A549 treated with RU486 at 1 μM for 4 hours (cell line): ENCODE results near the gene FAM222B. TPM values are rescaled to one million over a fixed set of nuclear protein-coding genes. Genes with fewer than 3 reads are reported as not detected.

Experiments
- total RNA-seq: library from RNA; stranded (reverse); fragments of 200-300 nt; extraction: Qiagen RNA extraction; gene quantifications from 5 replicates; pipeline ENCODE4 v1.2.3, GENCODE V29; 2022; ENCODE audit warnings: low read depth

FAM222B gene
- total RNA-seq: 19.0 to 23.3 TPM (median 21.9 TPM) in 5 replicates

GRCh38 chr17:28842282-28843012 is at the start of gene FAM222B:
Gene FAM222B (minus strand): TSS chr17:28842790. CDS start chr17:28766667, 76,123 bp downstream.

GRCh38 chr17:28854457-28855335 is 12.1 kb upstream of the FAM222B start, which contains the start of gene ERAL1:
Gene ERAL1 (plus strand): TSS chr17:28855016. CDS start chr17:28855035, 19 bp downstream.

GRCh38 chr17:28743243-28744103 is 99.1 kb downstream of the FAM222B start, which contains the start of gene TRAF4:
Gene TRAF4 (plus strand): TSS chr17:28744011. CDS start chr17:28744113, 102 bp downstream.

GRCh38 chr17:28728364-28729200 is 114.0 kb downstream of the FAM222B start, which contains the start of gene NEK8:
Gene NEK8 (plus strand): TSS chr17:28728788. CDS start chr17:28728814, 26 bp downstream.

GRCh38 chr17:28726226-28726626 is 116.4 kb downstream of the FAM222B start, which contains the start of gene TLCD1:
Gene TLCD1 (minus strand): TSS chr17:28726233. CDS start chr17:28726097, 136 bp downstream.

GRCh38 chr17:28717578-28718332 is 124.8 kb downstream of the FAM222B start, which contains the start of gene RAB34:
Gene RAB34 (minus strand): TSS chr17:28717868. CDS start chr17:28717266, 602 bp downstream.

GRCh38 chr17:28711723-28712031 is 130.9 kb downstream of the FAM222B start, which contains the start of gene PROCA1:
Gene PROCA1 (minus strand): TSS chr17:28711888. CDS start chr17:28711660, 228 bp downstream.

Other genes starting within 250 kb of the FAM222B start
- 72.4 to 90.1 TPM (median 77.8 TPM) in 5 replicates for gene SPAG5, start 243.8 kb downstream of the FAM222B start, total RNA-seq
- 2.2 to 4.9 TPM (median 4.2 TPM) in 5 replicates for gene RSKR, start 228.6 kb downstream of the FAM222B start, total RNA-seq
- gene BLTP2, start 197.6 kb downstream of the FAM222B start, total RNA-seq: 56.4 to 74.1 TPM (median 58.8 TPM) in 5 replicates
- gene SDF2, start 180.9 kb downstream of the FAM222B start, total RNA-seq: 79.5 to 87.0 TPM (median 84.5 TPM) in 5 replicates
- 69.2 to 74.1 TPM (median 72.2 TPM) in 5 replicates for gene SUPT6H, start 180.6 kb downstream of the FAM222B start, total RNA-seq
- gene PROCA1, start 130.9 kb downstream of the FAM222B start, total RNA-seq: 1.2 to 2.3 TPM (median 1.5 TPM) in 5 replicates
- 220 to 279 TPM (median 265 TPM) in 5 replicates for gene RAB34, start 124.9 kb downstream of the FAM222B start, total RNA-seq
- gene RPL23A, start 122.8 kb downstream of the FAM222B start, total RNA-seq: 1,999 to 2,848 TPM (median 2,238 TPM) in 5 replicates
- 36.2 to 53.8 TPM (median 48.3 TPM) in 5 replicates for gene TLCD1, start 116.6 kb downstream of the FAM222B start, total RNA-seq
- gene NEK8, start 114.0 kb downstream of the FAM222B start, total RNA-seq: 3.8 to 4.7 TPM (median 4.5 TPM) in 5 replicates
- gene TRAF4, start 98.8 kb downstream of the FAM222B start, total RNA-seq: 51.5 to 88.4 TPM (median 76.8 TPM) in 5 replicates
- gene ERAL1, start 12.2 kb upstream of the FAM222B start, total RNA-seq: 70.2 to 92.5 TPM (median 85.9 TPM) in 5 replicates
- 67.2 to 83.8 TPM (median 77.4 TPM) in 5 replicates for gene FLOT2, start 54.9 kb upstream of the FAM222B start, total RNA-seq
- 4.2 to 5.6 TPM (median 5.4 TPM) in 5 replicates for gene DHRS13, start 60.3 kb upstream of the FAM222B start, total RNA-seq
- 29.2 to 40.1 TPM (median 35.2 TPM) in 5 replicates for gene PHF12, start 108.7 kb upstream of the FAM222B start, total RNA-seq
- 0.05 TPM in 1 of 5 replicates, not detected in the others for gene SEZ6, start 163.2 kb upstream of the FAM222B start, total RNA-seq
- gene PIPOX, start 200.4 kb upstream of the FAM222B start, total RNA-seq: 0.19 to 0.35 TPM (median 0.24 TPM) in 4 of 5 replicates, not detected in the other